ENCODE data around the gene PDGFA. TPM values are rescaled to one million over a fixed set of nuclear protein-coding genes. Genes with fewer than 3 reads are reported as not detected.

Gene PDGFA
- total RNA-seq, 1 experiment from 2014 or later = 35.8 TPM

DNA sequence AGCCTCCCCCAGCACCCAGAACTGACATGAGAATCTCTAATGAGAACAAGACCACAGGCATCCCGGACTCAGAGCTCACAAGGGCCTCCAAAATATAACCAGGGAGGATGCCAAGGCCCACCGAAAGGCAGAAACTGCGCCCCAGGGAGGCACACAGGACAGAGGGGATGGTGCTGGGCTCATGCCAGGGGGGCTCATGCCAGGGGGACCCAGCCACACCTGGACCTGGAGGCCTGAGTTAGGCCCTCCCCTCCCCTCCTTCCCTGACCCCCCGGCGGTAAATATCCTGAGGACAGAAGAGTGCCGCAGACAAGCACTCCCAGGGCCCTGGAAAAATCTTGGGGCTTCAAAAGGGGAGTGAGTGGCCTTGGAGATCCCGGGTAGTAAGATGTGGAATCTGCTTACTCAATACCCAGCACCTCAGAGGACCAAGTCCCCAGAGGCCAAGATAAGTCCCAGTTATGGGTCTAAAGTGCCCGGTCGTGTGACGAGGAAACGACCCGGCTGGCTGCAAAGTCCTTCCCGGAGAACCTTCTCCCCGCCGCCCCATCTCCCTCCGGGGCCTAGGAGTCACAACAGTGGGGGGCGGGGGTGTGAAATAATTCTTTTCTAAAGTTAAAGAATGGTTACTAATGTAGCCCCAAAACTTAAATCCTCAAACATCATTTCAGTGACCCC is 11.9 kb downstream of the PDGFA start:
- Histone ChIP-seq H3K56ac (ENCODE audit: insufficient read length, low read depth, low read length) (no peak overlapping the region), H4K8ac (replicated peaks; ENCODE audit: insufficient read length, low read depth, low read length) (no peak overlapping the region), H2BK20ac (ENCODE audit: low read depth, low read length, poor library complexity, severe bottlenecking) (no peak overlapping the region), H3K23ac (ENCODE audit: insufficient read length, low read depth, low read length) (no peak overlapping the region), H4K20me1 (ENCODE audit: control insufficient read depth, insufficient read depth, insufficient read length) (no peaks in the 10 kb centered on the region), H2AFZ (ENCODE audit: low read length) (no peak overlapping the region), H3K4me1 (ENCODE audit: insufficient read depth, low read length) (no peaks in the 10 kb centered on the region), H4K91ac (ENCODE audit: insufficient read length, low read depth, low read length) (no peak overlapping the region), H4K5ac (ENCODE audit: insufficient read length, low read depth, low read length) (no peak overlapping the region), H3T11ph (ENCODE audit: low read length) (no peak overlapping the region), H3K79me2 (ENCODE audit: insufficient read depth, low read length) (no peaks in the 10 kb centered on the region), H2AK5ac (ENCODE audit: insufficient read length, low read length) (no peak overlapping the region), H3K9me3 (ENCODE audit: control insufficient read depth, low read depth, low read length) (no peaks in the 10 kb centered on the region), H3K79me1 (ENCODE audit: insufficient read depth, low read depth, low read length, poor library complexity, severe bottlenecking) (no peaks in the 10 kb centered on the region), H2BK15ac (ENCODE audit: low read depth, low read length) (no peak overlapping the region), H2BK5ac (ENCODE audit: insufficient read length, low read length) (no peak overlapping the region), H2BK120ac (ENCODE audit: low read depth, low read length, poor library complexity, severe bottlenecking) (no peak overlapping the region), H3K18ac (ENCODE audit: insufficient read length, low read depth, low read length) (no peak overlapping the region), H3K27me3 (ENCODE audit: insufficient read depth, low read length) (no peaks in the 10 kb centered on the region), H3K9ac (ENCODE audit: extremely low read depth, insufficient read length, low read length) (no peak overlapping the region), H3K23me2 (ENCODE audit: insufficient read length, low read depth, low read length, poor library complexity, severe bottlenecking) (no peaks in the 10 kb centered on the region), H3K27ac (ENCODE audit: insufficient read length, low read depth, low read length) (no peak overlapping the region), H3K4me2 (ENCODE audit: insufficient read depth, insufficient read length, low read length) (no peak overlapping the region), H3K14ac (ENCODE audit: insufficient read depth, low read length) (no peak overlapping the region), H3K4ac (ENCODE audit: low read depth, low read length) (no peak overlapping the region), H2BK12ac (ENCODE audit: insufficient read length, low read depth, low read length) (no peak overlapping the region)
- Mint-ChIP-seq H3K36me3 (ENCODE audit: insufficient read depth in 1 of 3, low read depth in 3 of 3) (peaks cover 3 to 18% (median 18%) of the 10 kb centered on the region in 3 experiments; a peak in 6 of 7 replicates), H3K4me3 (no peak overlapping the region), H3K4me1 (peaks cover 2 to 6% of the 10 kb centered on the region in 2 experiments; a peak in 2 of 4 replicates), H3K9me3 (no peaks in the 10 kb centered on the region), H3K27ac (no peak overlapping the region), H3K27me3 (ENCODE audit: low read depth) (no peaks in the 10 kb centered on the region)
- WGBS (ENCODE audit: extremely low coverage, insufficient read length, low lambda C conversion rate) = no CpG with 5 or more reads among the region's 17 CpGs
- no peak for DNase-seq
- TF ChIP-seq, protein P1, sequence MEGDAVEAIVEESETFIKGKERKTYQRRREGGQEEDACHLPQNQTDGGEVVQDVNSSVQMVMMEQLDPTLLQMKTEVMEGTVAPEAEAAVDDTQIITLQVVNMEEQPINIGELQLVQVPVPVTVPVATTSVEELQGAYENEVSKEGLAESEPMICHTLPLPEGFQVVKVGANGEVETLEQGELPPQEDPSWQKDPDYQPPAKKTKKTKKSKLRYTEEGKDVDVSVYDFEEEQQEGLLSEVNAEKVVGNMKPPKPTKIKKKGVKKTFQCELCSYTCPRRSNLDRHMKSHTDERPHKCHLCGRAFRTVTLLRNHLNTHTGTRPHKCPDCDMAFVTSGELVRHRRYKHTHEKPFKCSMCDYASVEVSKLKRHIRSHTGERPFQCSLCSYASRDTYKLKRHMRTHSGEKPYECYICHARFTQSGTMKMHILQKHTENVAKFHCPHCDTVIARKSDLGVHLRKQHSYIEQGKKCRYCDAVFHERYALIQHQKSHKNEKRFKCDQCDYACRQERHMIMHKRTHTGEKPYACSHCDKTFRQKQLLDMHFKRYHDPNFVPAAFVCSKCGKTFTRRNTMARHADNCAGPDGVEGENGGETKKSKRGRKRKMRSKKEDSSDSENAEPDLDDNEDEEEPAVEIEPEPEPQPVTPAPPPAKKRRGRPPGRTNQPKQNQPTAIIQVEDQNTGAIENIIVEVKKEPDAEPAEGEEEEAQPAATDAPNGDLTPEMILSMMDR (conservative IDR thresholded peaks at IDR 0.05) = no peak

Measured in H9 (cell line).